Measurements from ENCODE around the gene SLC1A7. TPM values are rescaled to one million over a fixed set of nuclear protein-coding genes. Genes with fewer than 3 reads are reported as not detected.

The SLC1A7 gene
- total and polyA plus RNA-seq, 4 experiments from 2014 or later = not detected

DNA sequence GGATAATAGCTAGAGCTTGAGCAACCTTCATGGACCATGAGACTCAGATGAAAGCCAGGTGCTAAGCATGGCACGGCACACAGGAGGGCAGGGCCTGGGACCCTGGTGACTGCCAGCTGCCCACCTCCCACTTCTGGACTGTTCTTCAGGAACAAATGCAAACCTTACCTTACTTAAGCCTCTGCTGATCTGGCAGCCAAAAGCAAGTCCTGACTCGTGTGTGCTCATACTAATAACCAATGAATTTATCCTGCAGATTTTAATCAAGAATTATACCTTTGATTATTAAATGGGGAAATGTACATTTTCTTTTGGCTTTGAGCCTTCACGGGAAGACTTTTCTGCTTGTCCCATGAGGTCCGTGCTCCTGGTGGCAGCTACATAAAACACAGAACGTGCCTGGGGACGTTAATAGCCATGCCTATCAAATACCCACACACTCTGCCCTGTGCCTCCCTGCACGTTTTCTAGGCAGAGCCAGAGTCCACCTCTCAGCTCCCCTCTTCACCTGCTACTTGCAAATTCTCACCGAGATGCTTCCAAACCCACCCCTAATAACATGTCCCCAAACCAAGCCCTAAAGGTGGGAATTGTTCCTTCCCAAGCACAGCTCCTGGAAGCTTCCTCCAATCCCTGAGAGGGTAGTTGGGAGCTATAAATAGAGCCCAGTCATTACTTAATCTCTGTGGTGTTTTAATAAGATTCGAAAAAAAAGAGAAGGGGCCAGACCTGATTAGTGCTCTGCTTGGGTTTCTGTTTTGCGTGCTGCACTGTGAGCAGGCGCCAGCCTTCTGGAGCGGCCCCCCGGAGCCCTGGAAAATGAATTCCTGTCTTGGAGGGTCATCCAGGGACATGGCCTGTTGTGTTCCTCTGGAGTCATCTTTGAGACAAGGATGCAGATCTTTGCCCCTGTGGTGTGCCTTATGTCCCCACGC, 33.5 kb downstream of the SLC1A7 start:
- Mint-ChIP-seq H3K9me3 (no peaks in the 10 kb centered on the region), H3K4me3 (no peak overlapping the region), H3K36me3 (no peaks in the 10 kb centered on the region), H3K27me3 (peaks cover 3 to 9% of the 10 kb centered on the region in 2 donors), H3K27ac (no peak overlapping the region), H3K4me1 (peaks cover 10 to 20% (median 12%) of the 10 kb centered on the region in 4 donors)
- Histone ChIP-seq H3K4me1 (ENCODE audit: insufficient read depth, low read length) (no peaks in the 10 kb centered on the region), H3K9me3 (ENCODE audit: control insufficient read depth in 1 of 2, low read length in 2 of 2) (no peaks in the 10 kb centered on the region), H3K36me3 (ENCODE audit: insufficient read depth, low read length) (no peaks in the 10 kb centered on the region), H3K4me3 (ENCODE audit: low read length in 2 of 2) (no peak overlapping the region), H3K27ac (ENCODE audit: low read depth, low read length) (no peak overlapping the region), H3K27me3 (ENCODE audit: insufficient read depth, low read length) (no peaks in the 10 kb centered on the region)
- ChIA-PET POLR2A (ENCODE audit: partially characterized antibody) (no interaction called here), CTCF (ENCODE audit: partially characterized antibody) (no interaction called here)
- no peak for DNase-seq
- intact Hi-C loops (cut with micrococcal nuclease) = no loop called here

DNA sequence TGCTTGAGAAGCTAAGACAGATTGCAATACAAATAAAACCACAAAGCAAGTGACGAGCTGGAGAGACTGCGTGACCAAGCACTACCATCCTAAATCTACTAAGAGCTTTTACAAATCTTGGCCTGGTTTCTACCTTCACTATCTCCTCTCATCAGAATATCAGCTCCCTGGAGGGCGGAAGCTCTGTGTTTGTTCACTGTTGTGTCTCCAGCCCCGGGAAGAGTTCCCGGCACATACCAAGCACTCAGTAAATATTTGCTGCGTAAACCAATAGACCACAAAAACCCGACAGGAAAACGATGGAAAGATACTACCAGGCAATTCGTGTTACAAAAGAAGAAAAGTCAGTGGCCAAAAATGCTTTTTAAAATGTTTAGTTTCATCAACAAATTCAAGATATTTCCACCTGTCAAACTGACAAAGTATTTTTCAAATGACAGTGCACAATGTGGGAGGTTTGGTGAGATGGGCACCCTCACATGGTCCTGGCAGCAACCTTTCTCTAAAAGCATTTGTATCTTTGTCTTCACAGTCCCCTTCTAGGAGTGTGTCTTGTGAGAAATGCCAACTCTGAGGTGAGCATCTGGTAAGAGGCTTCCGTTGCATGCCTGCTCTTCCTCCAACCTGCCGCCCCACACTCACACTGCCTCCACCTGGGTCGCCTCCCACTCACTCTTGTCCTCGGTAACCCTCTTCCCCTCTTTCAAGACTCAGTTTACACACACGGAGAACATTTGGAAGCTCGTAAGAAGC, 34.7 kb downstream of the SLC1A7 start:
- Mint-ChIP-seq H3K27me3 (peaks cover 3 to 8% of the 10 kb centered on the region in 2 donors), H3K9me3 (no peaks in the 10 kb centered on the region), H3K4me1 (peaks cover 10 to 20% (median 12%) of the 10 kb centered on the region in 4 donors), H3K27ac (peak overlapping the region in 4 of 7 donors; percentile 14 to 76 (median 56)), H3K4me3 (peak overlapping the region in 5 of 8 donors; percentile 2 to 64 (median 12)), H3K36me3 (no peaks in the 10 kb centered on the region)
- DNase-seq = no peak
- intact Hi-C loops (cut with micrococcal nuclease) = no loop called here
- Histone ChIP-seq H3K36me3 (ENCODE audit: insufficient read depth, low read length) (no peaks in the 10 kb centered on the region), H3K27ac (ENCODE audit: low read depth, low read length) (no peak overlapping the region), H3K4me1 (ENCODE audit: insufficient read depth, low read length) (no peaks in the 10 kb centered on the region), H3K9me3 (ENCODE audit: control insufficient read depth in 1 of 2, low read length in 2 of 2) (no peaks in the 10 kb centered on the region), H3K27me3 (ENCODE audit: insufficient read depth, low read length) (no peaks in the 10 kb centered on the region), H3K4me3 (ENCODE audit: low read length in 2 of 2) (no peak overlapping the region)
- CTCF ChIA-PET (ENCODE audit: partially characterized antibody) = interaction anchor here (0.5 kb wide), 1 partner anchor 489 kb away, joined by 4 read pairs; no protein-coding TSS in a partner anchor
- POLR2A ChIA-PET (ENCODE audit: partially characterized antibody) = no interaction called here

DNA sequence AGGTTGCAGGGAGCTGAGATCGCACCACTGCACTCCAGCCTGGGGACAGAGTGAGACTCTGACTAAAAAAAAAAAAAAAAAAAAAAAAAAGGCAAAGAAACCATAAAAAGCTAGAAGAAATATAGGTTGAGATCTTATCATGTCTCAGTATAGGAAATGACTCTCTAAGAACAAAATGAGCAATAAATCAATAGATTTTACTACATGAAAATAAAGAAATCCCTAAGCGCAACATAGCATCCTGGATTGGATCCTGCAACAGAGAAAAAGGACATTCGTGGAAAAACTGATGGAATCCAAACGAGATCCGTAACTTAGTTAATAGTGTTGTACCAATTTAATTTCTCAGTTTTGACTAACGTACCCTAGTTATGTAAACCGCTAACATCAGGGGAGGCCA, 35.3 kb downstream of the SLC1A7 start:
- Histone ChIP-seq H3K4me3 (ENCODE audit: low read length in 2 of 2) (no peak overlapping the region), H3K27ac (ENCODE audit: low read depth, low read length) (no peak overlapping the region), H3K27me3 (ENCODE audit: insufficient read depth, low read length) (no peaks in the 10 kb centered on the region), H3K9me3 (ENCODE audit: control insufficient read depth in 1 of 2, low read length in 2 of 2) (no peaks in the 10 kb centered on the region), H3K4me1 (ENCODE audit: insufficient read depth, low read length) (no peaks in the 10 kb centered on the region), H3K36me3 (ENCODE audit: insufficient read depth, low read length) (no peaks in the 10 kb centered on the region)
- no peaks in the 10 kb centered on the region for H3K36me3 Mint-ChIP-seq
- CTCF ChIA-PET (ENCODE audit: partially characterized antibody) = no interaction called here
- no peak overlapping the region for H3K27ac Mint-ChIP-seq
- peak overlapping the region in 1 of 8 donors; percentile 64 for H3K4me3 Mint-ChIP-seq
- H3K9me3 Mint-ChIP-seq = no peaks in the 10 kb centered on the region
- POLR2A ChIA-PET (ENCODE audit: partially characterized antibody) = no interaction called here
- DNase-seq = no peak
- H3K27me3 Mint-ChIP-seq = peaks cover 3% of the 10 kb centered on the region in 2 donors
- intact Hi-C loops (cut with micrococcal nuclease) = no loop called here
- peaks cover 10 to 20% (median 12%) of the 10 kb centered on the region in 4 donors for H3K4me1 Mint-ChIP-seq

DNA sequence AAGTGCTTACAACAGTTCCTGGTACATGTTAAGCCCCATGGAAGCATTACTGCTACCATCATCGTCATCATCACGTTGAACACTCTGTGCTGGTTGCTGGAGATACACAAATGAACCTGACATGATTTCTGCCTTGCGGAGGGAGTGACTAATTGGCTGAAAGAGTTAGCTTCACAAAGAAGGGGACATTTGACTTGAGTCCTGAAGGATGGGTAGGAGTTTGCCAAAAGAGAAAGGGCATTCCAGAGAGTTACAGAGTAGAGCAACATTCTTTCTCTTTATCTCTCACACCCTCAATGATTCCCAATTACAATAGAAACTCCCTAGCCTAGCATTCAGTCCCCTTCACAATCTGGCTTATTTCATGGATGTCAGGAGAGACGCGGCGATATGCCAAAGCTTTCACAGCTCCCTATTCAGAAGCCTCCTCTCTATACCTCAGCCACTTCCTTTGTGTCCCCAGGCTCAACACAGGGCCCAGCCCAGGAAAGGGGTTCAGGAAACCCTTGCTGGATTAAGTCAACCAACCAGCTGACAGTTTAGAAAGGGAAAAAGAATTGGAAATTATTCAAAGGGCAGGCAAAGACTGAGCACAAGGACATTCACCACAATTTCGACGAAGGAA, 38.0 kb downstream of the SLC1A7 start:
- intact Hi-C loops (cut with micrococcal nuclease) = no loop called here
- H3K36me3 ChIP-seq (ENCODE audit: insufficient read depth, low read length) = no peaks in the 10 kb centered on the region
- Mint-ChIP-seq H3K9me3 (no peaks in the 10 kb centered on the region), H3K27me3 (peaks cover 0 to 3% of the 10 kb centered on the region in 2 donors), H3K4me1 (peaks cover 7 to 12% (median 10%) of the 10 kb centered on the region in 4 donors), H3K4me3 (no peak overlapping the region), H3K27ac (no peak overlapping the region), H3K36me3 (no peaks in the 10 kb centered on the region)
- POLR2A ChIA-PET (ENCODE audit: partially characterized antibody) = no interaction called here
- H3K9me3 ChIP-seq (ENCODE audit: control insufficient read depth in 1 of 2, low read length in 2 of 2) = no peaks in the 10 kb centered on the region
- no peaks in the 10 kb centered on the region for H3K27me3 ChIP-seq (ENCODE audit: insufficient read depth, low read length)
- no peak overlapping the region for H3K27ac ChIP-seq (ENCODE audit: low read depth, low read length)
- H3K4me3 ChIP-seq (ENCODE audit: low read length in 2 of 2) = no peak overlapping the region
- no peak for DNase-seq
- CTCF ChIA-PET (ENCODE audit: partially characterized antibody) = no interaction called here
- H3K4me1 ChIP-seq (ENCODE audit: insufficient read depth, low read length) = no peaks in the 10 kb centered on the region

DNA sequence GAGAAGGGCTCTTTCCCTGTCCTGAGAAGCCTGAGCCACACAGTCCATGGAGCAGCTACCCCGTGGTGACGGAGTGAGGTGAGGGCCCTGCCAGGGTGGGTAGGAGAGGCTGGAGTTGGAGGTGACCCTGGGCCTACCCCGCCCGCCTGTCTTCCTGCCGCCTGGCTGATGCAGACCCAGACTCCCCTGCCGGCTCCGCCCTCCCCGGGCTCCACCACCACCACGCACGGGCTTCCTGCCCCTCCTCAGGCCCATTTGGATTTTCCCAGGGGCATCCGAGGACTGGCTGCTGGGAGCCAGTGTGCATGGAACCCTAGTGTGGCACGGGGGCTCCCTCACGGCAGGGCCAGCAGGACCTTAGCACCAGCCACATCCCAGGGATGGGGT, 47.9 kb downstream of the SLC1A7 start:
- H3K27ac ChIP-seq (ENCODE audit: low read depth, low read length) = no peak overlapping the region
- no peaks in the 10 kb centered on the region for H3K27me3 ChIP-seq (ENCODE audit: insufficient read depth, low read length)
- Mint-ChIP-seq H3K4me1 (no peaks in the 10 kb centered on the region), H3K27ac (no peak overlapping the region), H3K9me3 (no peaks in the 10 kb centered on the region), H3K27me3 (no peaks in the 10 kb centered on the region), H3K4me3 (no peak overlapping the region), H3K36me3 (no peaks in the 10 kb centered on the region)
- H3K9me3 ChIP-seq (ENCODE audit: control insufficient read depth in 1 of 2, low read length in 2 of 2) = no peaks in the 10 kb centered on the region
- ChIA-PET CTCF (ENCODE audit: partially characterized antibody) (no interaction called here), POLR2A (ENCODE audit: partially characterized antibody) (no interaction called here)
- H3K36me3 ChIP-seq (ENCODE audit: insufficient read depth, low read length) = no peaks in the 10 kb centered on the region
- intact Hi-C loops (cut with micrococcal nuclease) = no loop called here
- H3K4me3 ChIP-seq (ENCODE audit: low read length in 2 of 2) = no peak overlapping the region
- no peaks in the 10 kb centered on the region for H3K4me1 ChIP-seq (ENCODE audit: insufficient read depth, low read length)
- DNase-seq = no peak

DNA sequence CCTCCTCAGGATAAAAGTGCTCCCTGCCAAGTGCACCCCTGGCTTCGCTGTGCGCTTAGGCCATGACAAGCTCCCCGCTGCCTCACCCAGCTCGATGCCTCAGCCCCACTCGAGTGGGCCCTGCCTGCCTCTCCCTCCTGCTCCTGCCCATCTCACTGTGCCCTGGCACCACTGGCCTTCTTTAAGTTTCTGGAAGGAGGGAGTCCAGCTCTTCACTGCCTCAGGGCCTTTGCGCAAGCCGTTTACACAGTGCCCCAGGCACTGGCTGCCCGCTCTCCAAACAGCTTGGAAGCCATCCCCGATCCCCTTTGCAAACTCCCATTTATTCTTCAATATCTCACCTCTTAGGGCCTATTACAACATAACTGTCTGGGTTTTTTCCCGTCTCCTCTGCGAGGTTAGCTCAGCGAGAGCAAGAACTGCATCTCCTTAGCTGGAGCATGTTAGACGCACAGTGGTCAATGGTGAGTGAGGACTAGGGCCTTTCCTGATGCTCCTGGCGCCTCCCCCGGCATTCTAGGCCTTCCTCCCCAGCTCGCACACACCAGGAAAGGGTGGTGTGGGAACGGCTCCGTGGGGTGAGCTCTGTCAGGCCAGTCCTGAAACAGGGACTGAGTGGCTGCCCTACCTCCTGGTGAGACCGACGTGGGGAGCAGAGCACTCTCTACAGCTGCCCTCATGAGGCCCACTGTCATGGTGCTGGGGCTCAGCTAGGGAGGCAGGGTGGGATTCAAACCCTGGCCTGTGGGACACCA, 48.5 kb downstream of the SLC1A7 start:
- Mint-ChIP-seq H3K36me3 (no peaks in the 10 kb centered on the region), H3K4me1 (no peaks in the 10 kb centered on the region), H3K4me3 (no peak overlapping the region), H3K27ac (no peak overlapping the region), H3K27me3 (no peaks in the 10 kb centered on the region), H3K9me3 (no peaks in the 10 kb centered on the region)
- Histone ChIP-seq H3K27ac (ENCODE audit: low read depth, low read length) (no peak overlapping the region), H3K9me3 (ENCODE audit: control insufficient read depth in 1 of 2, low read length in 2 of 2) (no peaks in the 10 kb centered on the region), H3K4me3 (ENCODE audit: low read length in 2 of 2) (no peak overlapping the region), H3K36me3 (ENCODE audit: insufficient read depth, low read length) (no peaks in the 10 kb centered on the region), H3K4me1 (ENCODE audit: insufficient read depth, low read length) (no peaks in the 10 kb centered on the region), H3K27me3 (ENCODE audit: insufficient read depth, low read length) (no peaks in the 10 kb centered on the region)
- ChIA-PET POLR2A (ENCODE audit: partially characterized antibody) (no interaction called here), CTCF (ENCODE audit: partially characterized antibody) (no interaction called here)
- DNase-seq = no peak
- intact Hi-C loops (cut with micrococcal nuclease) = no loop called here

DNA sequence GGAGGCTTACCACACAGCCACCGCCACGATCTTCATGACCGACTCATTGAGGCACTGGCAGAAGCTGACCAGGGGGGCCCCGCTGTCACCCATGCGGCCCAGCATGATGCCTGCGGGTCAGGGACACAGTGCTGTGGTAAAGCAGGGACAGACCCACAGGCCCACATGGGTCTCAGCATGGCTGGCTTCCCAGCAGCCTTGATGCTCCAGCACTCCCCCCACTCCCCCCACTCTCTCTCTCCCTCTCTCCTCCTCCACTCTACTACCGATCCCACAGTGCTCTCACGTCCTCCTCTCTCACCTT, 49.0 kb downstream of the SLC1A7 start:
- no peaks in the 10 kb centered on the region for H3K36me3 Mint-ChIP-seq
- DNase-seq = no peak
- Histone ChIP-seq H3K27me3 (ENCODE audit: insufficient read depth, low read length) (no peaks in the 10 kb centered on the region), H3K27ac (ENCODE audit: low read depth, low read length) (no peak overlapping the region), H3K4me1 (ENCODE audit: insufficient read depth, low read length) (no peaks in the 10 kb centered on the region), H3K4me3 (ENCODE audit: low read length in 2 of 2) (no peak overlapping the region), H3K9me3 (ENCODE audit: control insufficient read depth in 1 of 2, low read length in 2 of 2) (no peaks in the 10 kb centered on the region), H3K36me3 (ENCODE audit: insufficient read depth, low read length) (no peaks in the 10 kb centered on the region)
- POLR2A ChIA-PET (ENCODE audit: partially characterized antibody) = no interaction called here
- H3K9me3 Mint-ChIP-seq = peaks cover 0 to 2% (median 0%) of the 10 kb centered on the region in 8 donors
- no peak overlapping the region for H3K27ac Mint-ChIP-seq
- intact Hi-C loops (cut with micrococcal nuclease) = no loop called here
- no peak overlapping the region for H3K4me3 Mint-ChIP-seq
- H3K4me1 Mint-ChIP-seq = no peaks in the 10 kb centered on the region
- no peaks in the 10 kb centered on the region for H3K27me3 Mint-ChIP-seq
- CTCF ChIA-PET (ENCODE audit: partially characterized antibody) = no interaction called here
